GOT3 (cell line): ENCODE results near the gene RSF1.

ENCODE experiments used
- DNase-seq: peaks from one replicate; lab custom pipeline; 2025; ENCODE audit warnings: mixed read lengths; lab: John Stamatoyannopoulos, UW

Gene RSF1

GRCh38 chr11:77619576-77620198 is 200.8 kb downstream of the RSF1 start:
- no peak for DNase-seq

GRCh38 chr11:77617892-77618291 is 202.6 kb downstream of the RSF1 start:
- no peak for DNase-seq

- DNase-seq, result no peak
Observed at GRCh38 chr11:77611921-77612320, 208.6 kb downstream of the RSF1 start.
